Posterior vena cava (tissue), 2 donors: ENCODE data around the gene TM9SF2. TPM values are rescaled to one million over a fixed set of nuclear protein-coding genes. Genes with fewer than 3 reads are reported as not detected.
"Not testable (repeated sequence)": the region's sequence is repeated elsewhere in the genome, so short reads cannot be mapped to it uniquely, and the experiment has no call there.

ENCODE experiments used
- DNase-seq: peaks from one replicate; pipeline ENCODE4 v3.0.0-alpha.2; 2020; ENCODE audit warnings: low spot score
- intact Hi-C, 2 donors: fragments of 100-400 bp; cut with DNase I; formaldehyde crosslinking; loops; one replicate each; pipeline versions ENCODE4 v1.14.1 to v1.14.2; 2022 to 2023
- total RNA-seq, 2 donors: library from RNA; stranded (reverse); fragmentation: NEBNext Ultra II Directional; extraction: Animal tissue kit (Norgen Biotek cat#: 25700); gene quantifications; one replicate each; pipeline ENCODE4 v1.2.1, GENCODE V29; 2021
- donor health status: DM: yes; HTN: yes; CAD: no.
- donor health status: DM: yes; HTN: yes; CAD: no.

TM9SF2 gene
- total RNA-seq, 2 donors from 2014 or later, result 73.4 to 81.4 TPM

- intact Hi-C loops, result no loop called here
These were observed 65.1 kb downstream of the TM9SF2 start for GRCh38 chr13:99566125-99567083.

GRCh38 chr13:99568901-99569300, 67.6 kb downstream of the TM9SF2 start:
- intact Hi-C loops, DNase-seq: not testable (repeated sequence)

More at GRCh38 chr13:99566125-99567083, 65.1 kb downstream of the TM9SF2 start:
- DNase-seq, result no peak

GRCh38 chr13:99572131-99572530, 70.9 kb downstream of the TM9SF2 start:
- intact Hi-C loops, result no loop called here

DNA sequence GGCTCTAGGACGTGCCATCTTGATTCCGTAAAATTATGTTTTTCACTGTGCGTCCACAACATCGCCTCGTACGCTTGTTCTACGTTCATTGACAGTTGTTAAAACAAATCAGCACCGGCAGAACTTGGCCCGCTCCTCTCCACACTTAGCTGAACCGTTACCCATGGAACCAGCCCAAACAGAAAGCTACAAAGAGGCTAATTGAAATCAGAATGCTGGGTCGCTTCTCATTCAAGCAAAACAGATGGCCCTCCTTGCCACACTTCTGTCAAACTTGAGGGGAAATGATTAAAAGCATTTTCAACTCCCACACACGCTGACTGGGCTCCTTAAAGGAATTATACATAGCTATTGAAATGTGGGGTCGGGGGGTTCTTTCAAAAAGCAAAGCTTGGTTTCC, 71.6 kb downstream of the TM9SF2 start:
- DNase-seq, result no peak
- intact Hi-C loops, result no loop called here

More at GRCh38 chr13:99572131-99572530, 70.9 kb downstream of the TM9SF2 start:
- no peak for DNase-seq

DNA sequence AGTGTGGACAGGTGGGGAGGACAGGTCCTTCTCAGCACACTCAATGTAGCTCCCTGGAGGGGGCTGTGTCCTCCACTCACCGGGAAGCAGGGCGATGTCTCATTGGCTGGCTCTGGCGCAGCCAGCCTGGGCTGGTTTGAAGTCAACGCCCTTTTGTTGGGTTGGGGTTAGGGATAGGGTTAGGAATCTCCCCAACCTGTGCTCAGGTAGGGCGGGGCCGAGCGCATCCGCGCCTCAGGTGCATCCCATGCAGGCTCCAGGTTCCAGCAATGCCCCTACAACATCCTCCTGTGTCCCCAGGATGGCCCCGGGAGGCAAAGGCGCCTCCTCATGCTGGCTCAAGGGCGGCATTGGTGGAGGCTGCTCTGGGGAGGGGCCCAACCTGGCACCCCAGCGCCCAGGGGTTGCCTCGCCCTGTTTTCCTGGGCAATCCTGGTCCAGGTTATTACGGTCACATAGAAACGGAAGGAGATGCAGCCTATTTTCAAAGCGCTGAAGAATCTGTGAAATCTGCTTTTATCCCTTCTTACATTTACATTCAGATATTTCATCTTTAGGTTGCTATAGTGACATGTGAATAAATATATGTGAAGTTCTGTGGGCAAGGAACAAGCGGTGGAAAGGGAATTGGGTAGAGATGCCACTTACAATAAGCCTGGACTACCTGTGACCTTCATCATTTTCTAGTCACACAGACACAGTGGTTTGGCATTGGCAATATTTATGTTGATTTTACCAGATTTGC, 74.3 kb downstream of the TM9SF2 start:
- intact Hi-C loops, result no loop called here
- DNase-seq, result no peak

DNA sequence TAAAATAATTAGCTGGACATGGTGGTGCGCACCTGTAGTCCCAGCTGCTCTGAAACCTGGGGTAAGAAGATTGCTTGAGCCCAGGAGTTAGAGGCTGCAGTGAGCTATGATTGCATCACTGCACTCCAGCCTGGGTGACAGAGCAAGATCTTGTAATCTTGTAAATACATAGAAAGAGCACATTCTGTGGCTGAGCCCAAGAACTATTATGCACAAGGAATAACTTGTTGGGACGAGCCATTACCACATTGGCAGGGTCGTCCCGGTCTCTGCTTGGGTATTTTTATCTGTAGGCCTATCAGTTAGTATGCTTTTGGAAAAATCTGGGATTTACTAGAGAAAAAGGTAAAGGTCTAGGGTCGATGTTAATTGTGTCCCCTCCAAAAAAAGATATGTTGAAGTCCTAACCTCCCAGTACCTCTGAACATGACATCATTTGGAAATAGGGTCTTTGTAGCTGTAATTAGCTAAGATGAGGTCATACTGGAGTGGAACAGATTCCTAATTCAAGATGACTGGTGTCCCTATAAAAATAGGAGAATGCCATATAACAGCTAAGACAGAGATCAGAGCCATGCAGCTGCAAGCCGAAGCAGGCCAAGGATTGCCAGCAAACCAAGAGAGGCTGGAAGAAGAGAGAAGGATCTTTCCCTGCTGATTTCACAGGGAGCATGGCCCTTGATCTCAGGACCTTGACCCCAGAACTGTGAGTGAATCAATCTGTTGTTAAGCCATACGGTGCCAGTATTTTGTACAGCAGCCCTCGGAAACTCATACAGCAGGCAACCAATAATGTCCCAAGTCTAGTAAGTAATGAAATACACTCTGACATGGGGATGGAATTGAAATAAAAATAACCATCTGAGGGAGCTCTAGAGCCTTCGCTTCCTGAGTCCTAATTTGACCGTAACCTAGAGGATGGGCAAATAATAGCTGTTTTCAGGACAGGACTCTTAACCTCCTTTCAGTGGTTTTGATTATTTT, 77.0 kb downstream of the TM9SF2 start:
- DNase-seq, result no peak
- intact Hi-C loops, result no loop called here

DNA sequence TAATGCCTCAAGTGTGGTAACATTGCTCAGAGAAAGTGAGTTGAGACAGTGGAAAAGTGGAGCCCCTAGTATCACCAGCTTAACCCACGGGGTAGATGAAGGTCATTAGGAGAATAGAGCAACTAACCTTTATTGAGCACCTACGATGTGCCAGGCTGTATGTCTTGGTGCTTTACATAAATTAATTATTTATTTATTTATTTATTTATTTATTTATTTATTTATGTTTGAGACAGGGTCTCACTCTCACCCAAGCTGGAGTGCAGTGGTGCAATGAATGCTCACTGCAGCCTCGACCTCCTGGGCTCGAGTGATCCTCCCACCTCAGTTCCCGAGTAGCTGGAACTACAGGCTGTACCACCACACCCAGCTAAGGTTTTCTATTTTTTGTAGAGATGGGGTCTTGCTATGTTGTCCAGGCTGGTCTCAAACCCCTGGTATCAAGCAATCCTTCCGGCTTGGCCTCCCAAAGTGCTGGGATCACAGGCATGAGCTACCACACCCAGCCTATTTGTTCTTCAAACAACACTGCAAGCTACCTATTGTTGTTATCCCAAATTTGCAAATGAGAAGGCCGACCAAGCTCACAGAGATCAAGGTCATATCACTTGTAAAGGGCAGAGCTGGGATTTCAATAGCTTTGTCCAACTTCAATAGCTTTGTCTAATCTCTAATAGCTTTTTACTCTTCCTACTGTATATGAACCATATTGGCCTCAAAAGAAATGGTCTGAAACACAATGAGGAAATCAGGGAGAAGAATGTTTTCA, 79.4 kb downstream of the TM9SF2 start:
- DNase-seq, result no peak
- intact Hi-C loops, result no loop called here

- DNase-seq, result no peak
- intact Hi-C loops, result no loop called here
These were observed 81.2 kb downstream of the TM9SF2 start for GRCh38 chr13:99582511-99582910.

- intact Hi-C loops, result no loop called here
- no peak for DNase-seq
These were observed 84.3 kb downstream of the TM9SF2 start for GRCh38 chr13:99585609-99586008.

- DNase-seq, result no peak
- intact Hi-C loops, result no loop called here
These were observed 85.7 kb downstream of the TM9SF2 start for GRCh38 chr13:99587021-99587420.

GRCh38 chr13:99587893-99588606, 86.8 kb downstream of the TM9SF2 start:
- intact Hi-C loops, result no loop called here
- DNase-seq, result no peak

GRCh38 chr13:99589575-99589974, 88.3 kb downstream of the TM9SF2 start:
- DNase-seq, result no peak
- intact Hi-C loops, result no loop called here

GRCh38 chr13:99590519-99591011, 89.3 kb downstream of the TM9SF2 start:
- intact Hi-C loops, result no loop called here
- DNase-seq, result no peak

GRCh38 chr13:99596180-99596579, 94.9 kb downstream of the TM9SF2 start:
- no peak for DNase-seq
- intact Hi-C loops, result no loop called here

- intact Hi-C loops, result no loop called here
- DNase-seq, result no peak
These were observed 99.0 kb downstream of the TM9SF2 start for GRCh38 chr13:99600318-99600717.

GRCh38 chr13:99601535-99601934, 100.3 kb downstream of the TM9SF2 start:
- intact Hi-C loops, result no loop called here

DNA sequence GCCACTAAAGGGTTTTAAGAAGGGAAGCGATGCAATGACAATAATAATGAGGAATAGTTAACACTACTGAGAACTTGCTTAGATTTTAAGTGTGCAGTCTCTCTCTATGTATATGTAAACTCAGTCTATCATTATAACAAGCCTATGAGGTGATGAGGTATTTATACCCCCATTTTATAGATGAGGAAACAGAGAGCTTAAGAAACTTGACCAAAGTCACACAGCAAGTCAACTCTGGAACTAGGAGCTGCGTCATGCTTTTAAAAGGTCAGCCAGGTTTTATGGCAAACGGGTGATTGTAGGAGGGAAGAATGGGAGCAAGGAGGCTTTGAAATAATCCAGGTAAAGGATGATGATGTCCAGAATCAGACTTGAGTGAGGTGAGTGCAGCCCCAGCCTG, 103.4 kb downstream of the TM9SF2 start:
- DNase-seq, result no peak
- intact Hi-C loops, result loop anchor here in 1 of 2 donors (5.0 kb wide), 1 partner anchor 378 kb away; the partner anchor contains the start of gene ZIC2

More at GRCh38 chr13:99601535-99601934, 100.3 kb downstream of the TM9SF2 start:
- DNase-seq, result no peak
